Measurements from ENCODE around the gene CD34.

Gene CD34

GRCh38 chr1:207849016-207849415 lies 61.9 kb downstream of the CD34 start:
- no peaks in the 10 kb centered on the region for H3K9me3 Mint-ChIP-seq
- H3K4me1 Mint-ChIP-seq, result peaks cover 77% of the 10 kb centered on the region
- H3K27me3 Mint-ChIP-seq, result no peaks in the 10 kb centered on the region
- peaks cover 43% of the 10 kb centered on the region for H3K36me3 Mint-ChIP-seq
- no peak for ATAC-seq
- no peak overlapping the region for H3K4me3 Mint-ChIP-seq
- no peak overlapping the region for H3K27ac Mint-ChIP-seq

- no peaks in the 10 kb centered on the region for H3K9me3 Mint-ChIP-seq
- peaks cover 77% of the 10 kb centered on the region for H3K4me1 Mint-ChIP-seq
- peak overlapping the region; percentile 47 for H3K27ac Mint-ChIP-seq
- H3K27me3 Mint-ChIP-seq, result no peaks in the 10 kb centered on the region
- peaks cover 51% of the 10 kb centered on the region for H3K36me3 Mint-ChIP-seq
- H3K4me3 Mint-ChIP-seq, result no peak overlapping the region
- ATAC-seq, result peak; percentile 65
Observed at GRCh38 chr1:207848234-207848633, 62.7 kb downstream of the CD34 start.

- H3K4me3 Mint-ChIP-seq, result no peak overlapping the region
- peaks cover 42% of the 10 kb centered on the region for H3K36me3 Mint-ChIP-seq
- peaks cover 65% of the 10 kb centered on the region for H3K4me1 Mint-ChIP-seq
- ATAC-seq, result no peak
- H3K9me3 Mint-ChIP-seq, result no peaks in the 10 kb centered on the region
- no peaks in the 10 kb centered on the region for H3K27me3 Mint-ChIP-seq
- no peak overlapping the region for H3K27ac Mint-ChIP-seq
Observed at GRCh38 chr1:207847116-207847515, 63.8 kb downstream of the CD34 start.

- peaks cover 27% of the 10 kb centered on the region for H3K36me3 Mint-ChIP-seq
- H3K4me1 Mint-ChIP-seq, result peaks cover 51% of the 10 kb centered on the region
- no peak overlapping the region for H3K27ac Mint-ChIP-seq
- no peaks in the 10 kb centered on the region for H3K9me3 Mint-ChIP-seq
- H3K27me3 Mint-ChIP-seq, result no peaks in the 10 kb centered on the region
- H3K4me3 Mint-ChIP-seq, result no peak overlapping the region
- ATAC-seq, result no peak
Observed at GRCh38 chr1:207845109-207845508, 65.8 kb downstream of the CD34 start.

GRCh38 chr1:207844371-207844770 lies 66.6 kb downstream of the CD34 start:
- no peak overlapping the region for H3K4me3 Mint-ChIP-seq
- H3K4me1 Mint-ChIP-seq, result peaks cover 49% of the 10 kb centered on the region
- H3K27ac Mint-ChIP-seq, result no peak overlapping the region
- ATAC-seq, result no peak
- H3K27me3 Mint-ChIP-seq, result no peaks in the 10 kb centered on the region
- peaks cover 28% of the 10 kb centered on the region for H3K36me3 Mint-ChIP-seq
- no peaks in the 10 kb centered on the region for H3K9me3 Mint-ChIP-seq

- no peak for ATAC-seq
- Mint-ChIP-seq H3K27me3 (no peaks in the 10 kb centered on the region), H3K27ac (no peak overlapping the region), H3K4me3 (no peak overlapping the region), H3K36me3 (peaks cover 37% of the 10 kb centered on the region), H3K9me3 (no peaks in the 10 kb centered on the region), H3K4me1 (peaks cover 39% of the 10 kb centered on the region)
Observed at GRCh38 chr1:207842506-207842905, 68.4 kb downstream of the CD34 start.

- no peaks in the 10 kb centered on the region for H3K9me3 Mint-ChIP-seq
- no peak overlapping the region for H3K27ac Mint-ChIP-seq
- H3K4me3 Mint-ChIP-seq, result no peak overlapping the region
- no peaks in the 10 kb centered on the region for H3K27me3 Mint-ChIP-seq
- H3K36me3 Mint-ChIP-seq, result peaks cover 40% of the 10 kb centered on the region
- H3K4me1 Mint-ChIP-seq, result peaks cover 42% of the 10 kb centered on the region
- no peak for ATAC-seq
Observed at GRCh38 chr1:207841901-207842300, 69.0 kb downstream of the CD34 start.

GRCh38 chr1:207841293-207841692 lies 69.6 kb downstream of the CD34 start:
- ATAC-seq, result no peak
- Mint-ChIP-seq H3K27me3 (no peaks in the 10 kb centered on the region), H3K36me3 (peaks cover 47% of the 10 kb centered on the region), H3K4me3 (no peak overlapping the region), H3K4me1 (peaks cover 47% of the 10 kb centered on the region), H3K9me3 (no peaks in the 10 kb centered on the region), H3K27ac (no peak overlapping the region)

- Mint-ChIP-seq H3K27me3 (no peaks in the 10 kb centered on the region), H3K4me3 (no peak overlapping the region), H3K36me3 (peaks cover 50% of the 10 kb centered on the region), H3K4me1 (peaks cover 47% of the 10 kb centered on the region), H3K27ac (no peak overlapping the region), H3K9me3 (no peaks in the 10 kb centered on the region)
- ATAC-seq, result no peak
Observed at GRCh38 chr1:207840380-207840779, 70.5 kb downstream of the CD34 start.

- ATAC-seq, result no peak
- Mint-ChIP-seq H3K9me3 (no peaks in the 10 kb centered on the region), H3K36me3 (peaks cover 42% of the 10 kb centered on the region), H3K4me1 (peaks cover 50% of the 10 kb centered on the region), H3K4me3 (no peak overlapping the region), H3K27me3 (no peaks in the 10 kb centered on the region), H3K27ac (no peak overlapping the region)
Observed at GRCh38 chr1:207839083-207839413, 71.9 kb downstream of the CD34 start.

GRCh38 chr1:207838156-207839082 lies 72.5 kb downstream of the CD34 start:
- ATAC-seq, result no peak
- Mint-ChIP-seq H3K4me1 (peaks cover 50% of the 10 kb centered on the region), H3K4me3 (no peak overlapping the region)

GRCh38 chr1:207837673-207838072 lies 73.3 kb downstream of the CD34 start:
- Mint-ChIP-seq H3K27me3 (no peaks in the 10 kb centered on the region), H3K36me3 (peaks cover 34% of the 10 kb centered on the region), H3K4me3 (no peak overlapping the region), H3K27ac (peak overlapping the region; percentile 22), H3K4me1 (peaks cover 56% of the 10 kb centered on the region), H3K9me3 (no peaks in the 10 kb centered on the region)
- no peak for ATAC-seq

More at GRCh38 chr1:207838156-207839082, 72.5 kb downstream of the CD34 start:
- H3K36me3 Mint-ChIP-seq, result peaks cover 36% of the 10 kb centered on the region
- H3K9me3 Mint-ChIP-seq, result no peaks in the 10 kb centered on the region
- H3K27me3 Mint-ChIP-seq, result no peaks in the 10 kb centered on the region
- peak overlapping the region; percentile 22 for H3K27ac Mint-ChIP-seq

GRCh38 chr1:207836591-207837347 lies 74.2 kb downstream of the CD34 start:
- no peaks in the 10 kb centered on the region for H3K9me3 Mint-ChIP-seq
- H3K4me1 Mint-ChIP-seq, result peaks cover 65% of the 10 kb centered on the region
- no peak overlapping the region for H3K4me3 Mint-ChIP-seq
- H3K27ac Mint-ChIP-seq, result peak overlapping the region; percentile 22
- H3K36me3 Mint-ChIP-seq, result peaks cover 34% of the 10 kb centered on the region
- H3K27me3 Mint-ChIP-seq, result no peaks in the 10 kb centered on the region
- ATAC-seq, result no peak

- Mint-ChIP-seq H3K27me3 (no peaks in the 10 kb centered on the region), H3K27ac (no peak overlapping the region), H3K4me3 (no peak overlapping the region), H3K36me3 (peaks cover 34% of the 10 kb centered on the region), H3K9me3 (no peaks in the 10 kb centered on the region), H3K4me1 (peaks cover 73% of the 10 kb centered on the region)
- no peak for ATAC-seq
Observed at GRCh38 chr1:207835958-207836357, 75.0 kb downstream of the CD34 start.

GRCh38 chr1:207833956-207834660 lies 76.8 kb downstream of the CD34 start:
- H3K4me3 Mint-ChIP-seq, result no peak overlapping the region
- H3K27ac Mint-ChIP-seq, result peak overlapping the region; percentile 94
- no peaks in the 10 kb centered on the region for H3K9me3 Mint-ChIP-seq
- H3K36me3 Mint-ChIP-seq, result peaks cover 25% of the 10 kb centered on the region
- ATAC-seq, result no peak
- peaks cover 78% of the 10 kb centered on the region for H3K4me1 Mint-ChIP-seq
- no peaks in the 10 kb centered on the region for H3K27me3 Mint-ChIP-seq

Measured in stimulated activated memory B cell treated with anti-CD40 and anti-IgM and Interleukin-4, amounts not matched to agents 10 μg/mL and 1 μg/mL and 100 μg/mL, for 72 hours (primary cell).